HG03045 (cell line): ENCODE measurements around the gene ITPA.

Experiments
- ATAC-seq: cut with Tn5 transposase; IDR thresholded peaks from one replicate; pipeline ENCODE4 v1.9.1; 2021; ENCODE audit warnings: mild to moderate bottlenecking, moderate library complexity; ENCODE audit not compliant: unreplicated experiment

Gene ITPA

DNA sequence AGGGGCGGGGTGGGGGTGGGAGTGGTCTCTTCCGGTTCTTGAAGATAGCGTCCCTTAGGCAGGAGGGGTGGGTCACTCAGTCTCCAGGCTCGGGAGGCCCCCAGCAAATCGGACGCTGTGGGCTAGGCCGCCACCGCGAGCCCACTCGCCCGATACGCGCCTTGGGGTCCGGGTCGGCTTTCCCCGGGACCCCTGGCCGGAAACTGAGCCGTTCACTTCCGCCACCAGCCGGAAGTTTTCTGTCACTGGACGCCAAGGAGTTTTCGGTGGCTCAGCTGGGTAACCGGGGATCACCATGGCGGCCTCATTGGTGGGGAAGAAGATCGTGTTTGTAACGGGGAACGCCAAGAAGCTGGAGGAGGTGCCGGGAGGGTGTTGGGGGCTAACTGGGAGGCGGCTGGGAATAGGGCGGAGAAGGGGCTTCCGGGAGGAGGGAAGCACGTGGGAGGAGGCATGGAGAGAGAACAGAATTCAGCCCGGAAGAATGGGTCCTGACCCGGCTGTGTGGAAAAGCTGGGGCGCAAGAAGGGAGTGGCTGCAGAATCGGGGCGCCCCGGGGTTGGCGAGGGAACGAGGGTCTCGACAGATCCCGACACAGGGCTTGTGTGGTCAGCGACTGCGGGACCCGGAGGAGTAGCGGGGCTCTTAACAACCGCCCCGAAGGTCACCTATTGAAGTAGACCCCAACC is at the start of gene ITPA:
ITPA (plus strand) TSS at position 242 of the 689 bp plus-strand sequence; CDS start at position 296, 54 bp downstream.
- no peak for ATAC-seq

DNA sequence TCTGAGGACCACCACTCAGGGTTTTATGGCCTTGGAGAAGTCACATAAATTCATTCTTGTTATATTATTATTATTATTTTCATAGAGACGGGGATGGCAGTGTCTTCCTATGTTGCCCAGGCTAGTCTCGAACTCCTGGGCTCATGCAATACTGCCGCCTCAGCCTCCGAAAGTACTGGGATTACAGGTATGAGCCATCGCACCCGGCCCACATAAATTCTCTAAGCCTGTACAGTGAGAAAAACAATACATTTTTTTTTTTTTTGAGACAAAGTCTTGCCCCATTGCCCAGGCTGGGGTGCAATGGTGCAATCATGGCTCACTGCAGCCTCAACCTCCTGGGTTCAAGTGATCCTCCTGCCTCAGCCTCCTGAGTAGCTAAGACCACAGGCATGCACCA is 48.9 kb upstream of the ITPA start:
- ATAC-seq = no peak

DNA sequence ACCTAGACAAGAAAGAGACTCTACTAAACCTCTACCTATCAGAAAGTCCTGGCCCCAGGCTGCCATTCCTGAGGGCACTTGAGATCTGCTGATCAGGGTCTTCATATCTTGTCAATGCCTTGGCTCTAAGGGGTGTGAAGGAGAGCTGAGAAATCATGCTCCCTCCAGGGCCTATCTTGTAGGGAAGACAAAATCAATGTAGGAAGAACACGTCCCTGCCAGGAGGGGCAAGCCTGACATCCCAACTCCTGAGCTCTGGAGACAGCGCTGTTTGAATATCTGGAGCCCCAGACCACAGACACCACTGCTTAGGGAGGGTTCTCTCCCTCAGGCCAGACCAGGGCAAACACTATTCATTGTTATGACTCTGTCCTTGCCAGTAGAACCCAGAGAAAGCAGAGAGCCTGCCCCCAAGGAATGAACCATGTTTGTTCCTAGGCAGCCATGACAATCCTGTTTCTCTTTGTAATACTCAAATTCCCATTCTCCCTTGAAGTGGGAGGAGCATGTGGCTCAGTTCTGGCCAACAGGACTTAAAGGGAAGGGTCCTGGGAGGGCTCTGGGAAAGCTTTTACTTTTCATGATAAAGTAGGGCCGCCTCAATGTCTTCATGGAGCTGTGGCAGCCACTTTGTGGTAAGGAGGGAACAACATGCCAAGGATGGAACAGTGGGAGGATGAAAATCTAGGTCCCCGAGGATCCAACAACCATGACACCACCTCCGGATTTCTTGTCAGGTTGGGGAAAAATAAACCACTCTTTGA is 47.8 kb upstream of the ITPA start:
- no peak for ATAC-seq

DNA sequence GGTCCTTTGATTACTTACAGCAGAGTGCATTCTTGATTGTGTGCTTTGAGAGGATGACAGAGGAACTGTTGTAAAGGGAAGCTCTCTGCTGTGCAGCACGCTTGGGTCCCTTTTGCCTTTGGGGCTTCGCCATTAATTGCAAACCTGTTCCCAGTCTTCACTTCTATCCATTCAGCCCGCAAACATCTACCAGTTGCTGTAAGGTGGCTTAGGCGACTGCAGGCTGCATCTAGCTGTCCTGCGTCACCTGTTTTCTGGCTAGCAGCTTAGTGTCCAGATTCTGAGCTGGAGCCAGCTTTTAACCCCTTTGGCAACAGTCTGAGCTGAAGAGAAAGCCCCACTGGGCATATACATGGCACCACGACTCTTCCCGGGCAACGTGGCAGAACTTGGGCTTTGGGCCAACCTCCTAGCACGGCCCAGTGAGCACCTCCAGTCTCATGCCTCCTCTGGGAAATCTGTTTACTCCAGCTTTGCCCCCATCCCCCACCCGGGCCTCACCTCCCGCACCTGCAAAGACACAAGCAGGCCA is 47.2 kb upstream of the ITPA start:
- ATAC-seq = no peak

- no peak for ATAC-seq
Measured at GRCh38 chr20:3163099-3164042, 45.9 kb upstream of the ITPA start.

DNA sequence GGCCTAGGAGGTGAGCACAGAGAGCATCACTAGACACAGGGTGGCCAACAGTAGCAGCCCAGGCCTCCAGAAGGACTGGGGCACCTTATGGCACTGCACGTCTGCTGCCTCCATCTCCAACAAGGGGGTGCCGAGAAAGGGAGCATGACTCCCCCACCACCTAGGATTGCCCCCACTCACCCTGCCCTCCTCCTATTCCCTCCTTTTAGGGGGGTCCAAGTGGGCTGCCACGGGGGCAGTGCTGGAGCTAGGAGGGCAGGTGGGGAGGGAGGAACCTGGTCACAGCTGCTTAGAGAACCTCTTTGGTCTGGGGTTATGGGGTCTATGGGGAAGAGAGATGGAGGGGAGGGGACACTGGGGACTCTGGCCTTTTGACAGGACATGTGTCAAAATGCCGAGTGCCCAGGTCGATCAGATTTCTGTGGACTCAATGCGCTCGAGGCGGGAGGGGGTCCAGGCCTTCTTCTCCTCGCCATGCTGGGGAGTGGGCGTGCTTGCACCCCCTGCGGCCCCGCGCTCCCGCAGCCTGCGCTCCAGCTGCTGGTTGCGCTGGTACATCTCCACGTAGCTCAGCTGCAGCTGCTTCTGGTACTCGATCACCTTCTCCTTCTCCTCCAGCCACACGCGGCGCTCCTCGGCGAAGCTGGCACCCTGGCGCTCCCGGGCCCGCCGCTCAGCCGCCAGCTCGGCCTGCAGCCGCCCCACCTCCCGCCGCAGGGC is 45.1 kb upstream of the ITPA start:
- ATAC-seq = no peak

DNA sequence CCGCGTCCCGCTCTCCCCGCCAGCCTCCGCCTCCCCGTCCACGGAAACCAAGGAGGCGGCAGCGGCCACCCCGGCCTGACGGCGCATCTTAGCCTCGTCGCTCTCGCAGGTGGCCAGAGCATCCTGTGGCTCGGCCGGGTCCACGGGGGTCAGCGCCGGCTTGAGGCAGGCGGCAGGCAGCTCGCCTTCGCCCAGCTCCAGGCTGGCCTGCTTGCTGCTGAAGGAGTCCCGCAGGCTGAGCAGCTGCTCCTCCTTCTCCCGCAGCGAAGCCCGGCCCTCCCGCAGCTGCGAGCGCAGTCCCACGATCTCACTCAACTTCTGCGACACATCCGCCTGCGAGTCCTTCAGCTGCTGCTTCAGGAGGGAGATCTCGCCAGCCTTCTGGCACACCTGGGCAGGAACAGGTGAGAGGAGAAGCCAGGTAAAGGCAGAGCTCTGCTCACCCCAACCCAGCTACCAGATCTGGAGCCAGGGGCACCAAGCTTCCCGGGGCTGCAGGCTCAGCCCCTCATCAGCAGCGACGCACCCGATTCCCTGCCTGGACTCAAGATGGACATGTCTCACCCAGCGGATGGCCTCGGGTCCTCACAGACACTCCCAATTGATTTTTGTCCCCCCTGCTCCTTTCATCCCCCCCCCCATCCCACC is 44.4 kb upstream of the ITPA start:
- no peak for ATAC-seq

DNA sequence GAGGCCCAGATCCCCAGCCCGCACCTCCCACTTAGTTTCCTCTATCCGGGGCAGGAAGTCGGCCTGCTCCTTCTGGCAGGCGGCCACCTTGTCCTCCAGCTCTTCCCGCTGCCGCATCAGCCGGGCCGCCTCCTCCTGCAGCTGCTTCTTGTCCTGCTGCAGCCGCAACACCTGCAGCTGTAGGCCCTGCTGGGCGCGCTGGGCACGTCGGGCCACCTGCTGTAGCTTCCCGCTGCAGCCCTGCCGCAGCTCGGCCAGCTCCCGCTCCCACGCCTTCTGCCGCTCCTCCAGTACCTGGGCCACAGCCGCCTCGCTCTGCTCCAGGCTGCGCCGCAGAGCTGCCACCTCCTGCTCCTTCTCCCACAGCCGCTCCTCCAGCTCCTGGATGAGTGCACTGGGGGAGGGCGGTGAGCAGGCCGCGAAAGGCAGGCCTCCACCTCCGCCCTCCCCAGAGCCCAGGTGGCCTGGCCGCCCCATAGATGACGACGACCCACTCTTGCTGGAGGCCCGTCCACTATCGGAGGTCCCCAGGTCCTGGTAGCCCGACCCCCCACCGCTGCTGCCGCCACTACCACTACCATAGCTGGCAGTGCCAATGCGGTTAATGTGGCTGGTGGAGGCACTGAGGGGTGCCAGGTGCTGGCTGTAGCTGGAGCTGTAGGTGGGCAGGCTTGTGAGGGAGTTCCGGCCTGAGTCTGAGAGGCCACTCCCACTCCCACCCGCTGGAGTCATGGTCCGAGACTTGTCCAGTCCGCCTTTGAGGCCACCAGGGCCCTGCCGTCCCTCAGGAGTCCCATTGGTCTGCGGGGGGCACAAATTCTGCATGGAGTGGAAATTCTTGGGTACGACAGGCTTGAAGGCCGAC is 43.6 kb upstream of the ITPA start:
- ATAC-seq = no peak

GRCh38 chr20:3166338-3166912 is 42.9 kb upstream of the ITPA start:
- no peak for ATAC-seq

DNA sequence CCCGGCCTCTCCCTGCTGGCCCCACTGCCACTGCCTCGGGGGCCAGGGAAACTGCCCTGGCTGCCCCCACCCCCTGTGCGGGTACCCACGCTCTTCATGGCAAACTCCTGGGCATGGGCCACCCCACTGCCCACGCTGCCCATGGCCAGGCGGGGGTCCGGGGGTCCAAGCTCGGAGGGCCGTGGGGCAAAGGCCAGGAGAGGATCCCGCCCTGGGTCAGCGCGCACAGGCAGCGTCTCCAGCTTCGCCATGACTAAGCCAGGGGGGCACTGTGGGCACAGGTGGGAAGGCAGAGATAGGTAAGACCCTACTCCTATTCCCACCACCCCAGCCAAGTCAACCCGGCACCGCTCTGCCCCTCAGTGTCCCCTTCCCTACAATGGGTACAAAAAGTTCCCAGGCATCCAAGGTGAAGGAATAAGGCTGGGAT is 42.4 kb upstream of the ITPA start:
- no peak for ATAC-seq

GRCh38 chr20:3167738-3168078 is 41.6 kb upstream of the ITPA start:
- ATAC-seq = no peak

DNA sequence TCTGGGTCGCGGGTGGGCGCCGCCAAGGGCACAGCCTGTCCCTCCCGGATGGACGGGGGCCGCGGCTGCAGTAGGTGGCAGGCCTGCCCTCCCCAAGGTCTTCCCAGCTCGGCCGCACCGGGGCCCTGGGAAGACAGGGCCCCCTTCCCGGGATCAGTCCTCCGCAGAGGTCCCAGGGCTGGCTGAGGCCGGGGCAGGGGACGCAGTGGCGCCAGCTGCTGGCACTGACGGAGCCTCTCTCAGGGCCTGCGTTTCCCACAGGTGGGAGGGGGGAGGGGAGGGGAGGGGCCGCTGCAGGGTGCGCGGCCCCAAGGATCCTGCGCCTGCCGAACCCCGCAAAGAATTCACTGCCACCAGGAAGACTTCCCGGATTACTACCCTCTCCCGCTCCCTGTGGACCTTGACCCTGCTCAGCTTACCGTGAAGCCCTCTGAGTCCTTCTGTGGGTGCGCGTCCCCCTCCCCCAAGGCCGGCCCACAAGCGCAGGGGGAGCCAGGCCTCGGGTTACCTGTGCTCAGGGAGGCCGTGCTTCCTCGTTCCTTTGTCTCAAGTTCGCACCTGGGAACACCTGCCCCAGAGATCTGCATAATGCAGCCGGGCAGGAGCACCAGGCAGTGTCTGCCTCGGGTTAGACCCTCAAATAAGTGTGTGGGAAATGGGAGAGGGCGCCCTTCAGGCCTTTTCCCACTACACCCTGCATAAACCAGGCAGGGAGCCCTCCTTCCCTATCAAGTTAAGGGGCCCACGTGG is 41.0 kb upstream of the ITPA start:
- no peak for ATAC-seq

GRCh38 chr20:3168829-3169590 is 40.3 kb upstream of the ITPA start:
- no peak for ATAC-seq

DNA sequence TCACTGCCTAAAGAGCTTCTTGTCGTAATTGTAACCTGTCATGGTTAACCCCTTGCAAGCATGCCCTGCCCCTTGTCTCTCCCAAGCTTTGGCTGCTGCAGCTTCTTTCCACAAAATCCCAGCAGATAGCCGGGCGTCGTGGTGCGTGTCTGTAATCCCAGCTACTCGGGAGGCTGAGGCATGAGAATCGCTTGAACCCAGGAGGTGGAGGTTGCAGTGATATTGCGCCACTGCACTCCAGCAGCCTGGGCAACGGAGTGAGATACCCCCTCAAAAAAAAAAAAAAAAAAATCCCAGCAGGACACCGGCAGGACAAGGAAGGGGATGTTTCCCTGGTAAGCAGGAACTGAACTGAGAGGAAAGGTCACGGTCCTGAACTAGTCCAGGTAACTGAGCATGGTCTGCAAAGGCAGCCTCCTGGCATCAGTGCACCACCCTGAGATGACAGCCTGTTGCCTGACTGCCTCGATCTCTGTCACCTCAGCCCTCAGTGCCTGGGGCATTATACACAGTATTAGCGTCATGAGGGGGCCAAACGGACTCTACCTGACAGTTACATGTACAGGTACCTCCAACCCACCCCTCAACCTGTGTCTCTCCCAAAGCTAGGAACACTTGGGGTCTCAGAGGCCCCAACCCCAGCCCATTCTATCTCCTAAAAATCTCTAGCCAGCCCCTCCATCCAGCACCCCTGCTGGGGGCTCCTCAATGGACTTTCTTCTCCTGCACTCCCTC is 37.7 kb upstream of the ITPA start:
- ATAC-seq = no peak

GRCh38 chr20:3172126-3172932 is 37.0 kb upstream of the ITPA start:
- ATAC-seq = no peak
